ENCODE measurements around the gene KDM3A.

Gene KDM3A

GRCh38 chr2:86440631-86441391 lies at the start of gene KDM3A:
Gene KDM3A, plus strand, starts transcription at chr2:86441371. Its CDS starts 677 bp downstream, at chr2:86442048.
- DNase-seq, result peak; percentile 100

DNA sequence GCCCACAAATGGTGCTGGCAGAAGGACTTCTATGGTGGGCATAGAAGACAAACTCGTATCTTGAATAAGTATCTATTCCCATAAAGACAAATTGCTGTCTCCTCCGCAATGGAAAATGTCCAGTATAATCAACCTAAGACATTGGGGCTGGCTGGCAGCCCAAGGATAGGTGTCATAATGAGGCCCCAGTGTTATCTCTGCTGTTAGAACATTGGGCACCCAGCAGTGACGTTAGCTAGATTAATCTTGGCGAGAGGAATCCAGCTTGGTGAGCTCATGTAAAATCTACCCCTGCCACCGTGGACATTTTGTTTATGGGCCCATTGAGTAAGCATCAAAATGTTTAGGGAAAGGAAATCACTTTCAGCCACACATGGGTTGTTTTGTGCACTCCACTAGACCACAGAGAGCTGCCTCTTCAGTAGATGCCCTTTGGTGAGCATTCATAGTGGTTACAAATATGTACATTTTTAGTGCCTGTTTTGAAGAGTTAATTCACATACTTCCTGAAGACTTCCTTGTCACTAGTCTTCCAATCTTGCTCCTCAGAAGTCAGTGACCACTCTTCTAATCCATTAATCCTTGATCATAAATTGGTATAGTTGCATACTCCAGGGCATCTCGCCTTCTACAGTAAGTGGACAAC lies 48.2 kb upstream of the KDM3A start:
- no peak for DNase-seq

GRCh38 chr2:86393521-86394491 lies 47.4 kb upstream of the KDM3A start:
- no peak for DNase-seq

- no peak for DNase-seq
Measured at GRCh38 chr2:86396291-86396785, 44.8 kb upstream of the KDM3A start.

DNA sequence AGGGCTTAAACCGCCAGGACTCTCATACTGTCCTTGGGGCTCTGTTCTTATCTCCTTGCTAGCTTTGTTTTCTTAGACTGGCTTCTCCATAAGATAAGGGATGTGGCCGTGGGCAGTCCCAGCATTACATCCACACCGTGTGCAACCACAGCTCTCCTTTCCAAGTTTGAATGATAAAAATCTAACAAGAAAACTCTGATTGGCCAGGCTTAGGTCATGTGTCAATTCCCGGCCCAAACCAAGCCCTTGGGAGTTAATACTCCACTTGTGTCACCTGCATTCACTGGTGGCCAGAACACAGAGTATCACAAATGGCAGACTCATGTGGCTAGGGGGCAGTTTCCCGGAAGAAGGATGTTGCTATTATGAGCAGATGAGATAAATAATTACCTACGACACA lies 43.2 kb upstream of the KDM3A start:
- DNase-seq, result no peak

DNA sequence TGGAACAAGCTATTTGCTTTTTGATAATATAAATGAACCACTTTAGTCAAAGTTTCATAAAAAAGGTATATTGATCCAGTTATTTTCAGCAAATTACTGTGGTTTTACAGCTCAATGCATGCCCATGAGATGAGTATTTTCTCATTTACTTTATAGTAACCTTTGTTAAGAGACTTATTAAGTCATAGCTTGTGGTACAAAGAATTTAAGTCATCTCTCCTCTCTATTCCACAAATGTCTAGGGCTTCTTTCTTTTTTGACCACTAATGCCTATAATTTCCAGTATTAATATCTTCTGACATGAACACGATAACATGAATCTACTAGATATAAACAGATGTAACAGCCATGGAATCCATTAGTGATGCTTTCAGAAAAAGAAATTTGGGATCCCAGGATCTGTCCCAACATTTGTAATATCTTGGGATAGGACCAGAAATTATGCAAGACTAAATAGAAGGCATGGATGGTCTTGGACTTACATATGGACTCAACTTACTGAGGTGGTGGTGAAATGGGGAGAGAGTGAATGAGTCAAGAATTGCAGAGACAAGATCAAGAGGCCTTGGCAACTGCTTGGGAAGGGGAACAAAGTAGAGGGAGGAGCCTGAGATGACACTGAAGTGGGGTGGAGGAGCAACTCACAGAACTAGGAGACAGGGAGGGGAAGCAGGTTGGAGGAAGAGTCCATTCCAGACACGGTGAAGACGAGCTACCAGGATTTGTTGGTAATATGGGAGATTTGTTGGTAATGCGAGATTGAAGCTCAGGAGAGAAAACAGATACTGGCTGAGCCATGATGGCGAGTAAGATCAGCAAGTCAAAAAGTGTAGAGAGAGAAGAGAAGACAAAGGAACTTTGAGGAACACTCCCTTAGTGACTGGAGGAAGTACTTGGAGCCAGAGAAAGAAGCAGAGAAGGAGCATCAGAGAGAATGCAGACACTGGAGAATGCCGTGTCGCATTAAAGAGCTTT lies 42.4 kb upstream of the KDM3A start:
- no peak for DNase-seq

- DNase-seq, result no peak
Measured at GRCh38 chr2:86400321-86400720, 40.9 kb upstream of the KDM3A start.

- no peak for DNase-seq
Measured at GRCh38 chr2:86410581-86410980, 30.6 kb upstream of the KDM3A start.

GRCh38 chr2:86411396-86411795 lies 29.8 kb upstream of the KDM3A start:
- no peak for DNase-seq

- DNase-seq, result no peak
Measured at GRCh38 chr2:86412007-86412406, 29.2 kb upstream of the KDM3A start.

GRCh38 chr2:86413296-86414094 lies 27.7 kb upstream of the KDM3A start:
- no peak for DNase-seq

GRCh38 chr2:86414996-86415395 lies 26.2 kb upstream of the KDM3A start:
- no peak for DNase-seq

GRCh38 chr2:86416146-86416545 lies 25.0 kb upstream of the KDM3A start:
- no peak for DNase-seq

GRCh38 chr2:86417961-86418360 lies 23.2 kb upstream of the KDM3A start:
- DNase-seq, result no peak

- DNase-seq, result no peak
Measured at GRCh38 chr2:86420913-86421312, 20.3 kb upstream of the KDM3A start.

DNA sequence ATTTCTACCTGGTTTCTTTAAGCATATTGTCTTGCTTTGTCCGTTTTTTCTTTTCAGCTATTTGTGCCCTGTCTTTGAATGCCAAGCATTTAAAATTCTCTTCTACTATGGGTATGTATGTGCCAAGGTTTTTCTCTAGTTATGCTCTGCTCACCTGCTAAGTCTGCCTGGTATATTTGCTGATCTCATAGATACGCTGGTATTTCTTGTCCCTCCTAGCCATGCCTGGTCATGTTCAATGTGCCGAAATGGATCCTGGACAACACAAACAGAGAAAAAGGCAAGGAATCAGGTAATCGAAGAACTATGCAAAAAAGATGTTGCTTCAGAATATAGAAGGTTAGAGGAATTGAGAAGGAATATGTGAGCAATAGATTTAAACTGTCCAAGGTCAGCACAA lies 14.9 kb upstream of the KDM3A start:
- no peak for DNase-seq

DNA sequence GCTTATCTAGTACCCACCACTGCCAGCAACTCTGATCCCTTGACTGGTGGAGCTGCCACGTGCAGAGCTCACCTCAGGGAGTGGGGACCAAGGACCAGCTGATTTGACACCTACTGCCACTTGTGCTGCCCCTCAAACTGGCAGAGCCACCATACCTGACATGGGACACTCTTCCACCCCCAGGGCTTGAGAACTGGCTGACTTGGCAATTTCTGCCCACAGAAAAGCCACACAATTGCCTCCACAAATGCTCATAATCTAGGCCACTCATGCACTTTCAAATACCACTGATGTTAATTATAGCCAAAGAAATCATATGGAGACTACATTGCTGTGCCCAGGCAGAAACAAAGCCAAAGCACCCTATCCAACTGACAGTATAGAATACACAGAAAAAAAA lies 11.8 kb upstream of the KDM3A start:
- DNase-seq, result no peak

DNA sequence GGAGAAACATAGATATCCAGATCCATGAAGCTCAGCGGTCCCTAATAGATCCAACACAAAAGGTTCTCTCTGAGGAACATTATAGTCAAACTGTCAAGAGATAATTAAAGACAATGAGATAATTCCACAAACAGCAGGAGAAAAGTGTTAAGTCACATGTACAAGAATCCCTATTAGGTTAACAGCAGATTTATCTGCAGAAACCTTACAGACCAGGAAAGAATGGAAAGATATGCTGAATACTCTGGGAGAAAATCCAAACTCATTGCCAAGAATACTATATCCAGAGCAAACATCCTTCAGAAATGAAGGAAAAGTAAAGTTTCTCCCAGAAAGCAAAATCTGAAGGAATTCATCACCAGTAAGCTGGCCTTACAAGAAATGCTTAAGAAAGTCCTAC lies 10.8 kb upstream of the KDM3A start:
- no peak for DNase-seq

- DNase-seq, result no peak
Measured at GRCh38 chr2:86433137-86433536, 8.0 kb upstream of the KDM3A start.

GRCh38 chr2:86434290-86434689 lies 6.9 kb upstream of the KDM3A start:
- no peak for DNase-seq

GRCh38 chr2:86435531-86435930 lies 5.6 kb upstream of the KDM3A start:
- DNase-seq, result no peak
